ENCODE data around the gene PRR15L. TPM values are rescaled to one million over a fixed set of nuclear protein-coding genes. Genes with fewer than 3 reads are reported as not detected.

The PRR15L gene
- polyA plus RNA-seq, 3 donors: 18.0 to 20.6 (median 18.2) TPM

GRCh38 chr17:47918991-47919390 lies 38.7 kb downstream of the PRR15L start:
- no peak for DNase-seq (ENCODE audit: extremely low read depth in 1 of 11, low read depth in 9 of 11, low spot score in 4 of 11)

DNA sequence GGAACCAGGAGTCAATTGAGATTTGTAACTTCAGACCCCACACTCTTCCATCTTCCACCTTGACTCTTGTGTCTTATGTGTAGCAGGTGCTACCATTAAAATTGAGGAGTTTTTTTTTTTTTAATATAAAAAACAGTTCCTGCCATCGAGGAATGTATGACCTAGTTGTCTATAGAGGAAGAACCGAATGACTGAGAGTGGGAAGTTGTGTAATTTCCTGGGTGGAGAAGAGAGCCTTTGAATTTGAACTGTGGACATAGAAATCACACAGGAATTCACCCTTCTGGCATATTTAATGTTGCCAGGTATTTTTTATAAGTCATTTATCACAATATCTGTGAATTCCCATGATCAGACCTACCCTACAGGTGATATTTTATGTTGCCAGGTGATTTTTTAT lies 39.7 kb downstream of the PRR15L start:
- DNase-seq (ENCODE audit: extremely low read depth in 1 of 11, low read depth in 9 of 11, low spot score in 4 of 11): no peak

- DNase-seq (ENCODE audit: extremely low read depth in 1 of 11, low read depth in 9 of 11, low spot score in 4 of 11): no peak
Observed at GRCh38 chr17:47917581-47917980, 40.1 kb downstream of the PRR15L start.

GRCh38 chr17:47916489-47917208 lies 41.0 kb downstream of the PRR15L start:
- no peak for DNase-seq (ENCODE audit: extremely low read depth in 1 of 11, low read depth in 9 of 11, low spot score in 4 of 11)

DNA sequence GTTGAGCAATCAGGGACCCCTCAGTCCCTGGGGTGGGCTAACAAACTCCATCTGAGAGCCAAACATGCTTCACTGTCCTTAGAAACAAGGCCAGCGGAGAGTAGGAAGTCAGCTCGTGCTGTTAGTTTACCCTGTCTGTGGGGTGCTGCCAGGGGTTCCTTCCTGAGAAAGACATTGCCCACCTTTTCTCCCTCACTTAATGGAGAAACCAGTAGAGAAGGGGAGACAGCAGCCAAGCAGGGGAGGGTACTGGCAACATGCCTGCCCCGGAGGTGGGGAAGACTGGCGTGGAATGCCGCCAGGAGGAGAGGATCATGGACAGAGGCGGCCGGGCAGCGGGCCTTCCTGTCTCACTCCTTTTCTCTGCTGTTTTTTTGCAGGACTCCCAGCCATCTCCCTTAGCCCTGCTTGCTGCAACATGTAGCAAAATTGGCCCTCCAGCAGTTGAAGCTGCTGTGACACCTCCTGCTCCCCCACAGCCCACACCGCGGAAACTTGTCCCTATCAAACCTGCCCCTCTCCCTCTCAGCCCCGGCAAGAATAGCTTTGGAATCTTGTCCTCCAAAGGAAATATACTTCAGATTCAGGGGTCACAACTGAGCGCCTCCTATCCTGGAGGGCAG lies 41.8 kb downstream of the PRR15L start:
- no peak for DNase-seq (ENCODE audit: extremely low read depth in 1 of 11, low read depth in 9 of 11, low spot score in 4 of 11)

DNA sequence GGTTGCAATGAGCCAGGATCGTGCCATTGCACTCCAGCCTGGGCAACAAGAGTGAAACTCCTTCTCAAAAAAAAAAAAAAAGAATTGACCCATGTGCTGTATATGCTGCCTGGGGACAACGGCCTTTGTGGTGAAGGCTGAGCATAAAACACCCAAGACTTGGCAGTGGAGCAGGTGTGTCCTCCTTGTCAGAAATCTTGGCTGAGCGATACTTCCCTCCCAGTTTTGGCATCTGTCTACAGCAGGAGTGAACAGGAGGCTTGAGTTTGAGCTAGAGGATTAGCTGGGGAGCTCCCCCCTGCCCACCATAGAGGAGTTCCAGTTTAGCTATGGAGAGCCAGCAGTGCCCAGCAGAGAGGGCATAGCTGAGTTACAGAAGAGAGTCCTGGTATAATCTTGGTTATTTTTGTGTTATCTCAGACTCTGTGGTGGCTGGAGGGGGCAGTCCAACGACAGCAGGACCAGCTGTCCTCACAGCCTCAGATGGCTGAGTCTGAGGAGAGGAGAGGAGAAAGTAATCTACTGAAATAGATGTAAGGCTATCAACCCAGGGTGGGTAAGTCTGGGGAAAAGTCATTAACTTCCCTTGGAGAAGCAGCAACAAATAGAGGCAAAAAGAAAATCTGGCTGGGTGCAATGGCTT lies 43.3 kb downstream of the PRR15L start:
- no peak for DNase-seq (ENCODE audit: extremely low read depth in 1 of 11, low read depth in 9 of 11, low spot score in 4 of 11)

GRCh38 chr17:47913050-47913449 lies 44.6 kb downstream of the PRR15L start:
- DNase-seq (ENCODE audit: extremely low read depth in 1 of 11, low read depth in 9 of 11, low spot score in 4 of 11): no peak

GRCh38 chr17:47907932-47908562 lies 49.6 kb downstream of the PRR15L start:
- DNase-seq (ENCODE audit: extremely low read depth in 1 of 11, low read depth in 9 of 11, low spot score in 4 of 11): no peak

DNA sequence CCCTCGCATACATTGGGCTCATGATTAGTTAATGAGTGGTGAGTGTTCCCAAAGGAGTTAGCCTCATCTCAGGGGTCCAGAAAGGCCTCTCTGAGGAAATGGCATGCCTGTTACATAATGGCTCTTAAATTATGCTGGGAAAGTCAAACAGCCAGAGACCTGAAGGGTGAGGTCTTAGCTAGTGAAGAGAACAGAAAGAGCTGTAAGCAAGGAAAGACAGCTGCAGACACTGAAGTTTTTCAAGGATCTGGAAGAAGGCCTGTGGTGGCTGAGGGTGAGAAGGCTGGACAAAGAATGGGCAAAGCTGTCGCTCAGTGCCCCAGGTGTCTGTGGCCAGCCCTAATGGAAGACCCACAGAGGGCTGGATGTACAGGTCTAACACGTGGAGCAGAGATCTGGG lies 51.2 kb downstream of the PRR15L start:
- no peak for DNase-seq (ENCODE audit: extremely low read depth in 1 of 11, low read depth in 9 of 11, low spot score in 4 of 11)

DNA sequence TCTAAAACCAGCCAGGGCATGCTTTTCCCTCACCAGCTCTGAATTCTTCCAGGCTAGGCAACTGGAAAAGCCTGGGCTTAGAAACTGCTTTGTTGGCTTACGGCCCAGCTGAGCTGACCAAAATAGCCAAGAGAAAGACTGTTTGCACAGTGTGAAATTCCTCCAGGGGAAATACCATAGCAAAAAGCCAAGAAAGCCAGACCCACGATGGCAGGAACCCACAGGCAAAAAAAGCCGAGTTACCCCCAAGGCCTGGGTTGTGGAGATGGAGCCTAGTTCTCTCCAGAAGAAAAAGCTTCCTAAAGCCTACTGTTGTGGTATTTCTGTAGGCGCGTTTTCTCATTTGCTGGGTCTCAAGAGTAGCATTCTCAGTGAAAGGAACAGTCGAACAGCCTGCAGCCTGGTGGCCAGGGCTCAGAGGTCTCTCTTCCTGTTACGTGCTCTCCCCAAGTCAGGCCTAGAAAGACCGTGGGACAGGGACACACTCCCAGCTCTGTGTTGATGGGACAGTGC lies 52.4 kb downstream of the PRR15L start:
- no peak for DNase-seq (ENCODE audit: extremely low read depth in 1 of 11, low read depth in 9 of 11, low spot score in 4 of 11)

DNA sequence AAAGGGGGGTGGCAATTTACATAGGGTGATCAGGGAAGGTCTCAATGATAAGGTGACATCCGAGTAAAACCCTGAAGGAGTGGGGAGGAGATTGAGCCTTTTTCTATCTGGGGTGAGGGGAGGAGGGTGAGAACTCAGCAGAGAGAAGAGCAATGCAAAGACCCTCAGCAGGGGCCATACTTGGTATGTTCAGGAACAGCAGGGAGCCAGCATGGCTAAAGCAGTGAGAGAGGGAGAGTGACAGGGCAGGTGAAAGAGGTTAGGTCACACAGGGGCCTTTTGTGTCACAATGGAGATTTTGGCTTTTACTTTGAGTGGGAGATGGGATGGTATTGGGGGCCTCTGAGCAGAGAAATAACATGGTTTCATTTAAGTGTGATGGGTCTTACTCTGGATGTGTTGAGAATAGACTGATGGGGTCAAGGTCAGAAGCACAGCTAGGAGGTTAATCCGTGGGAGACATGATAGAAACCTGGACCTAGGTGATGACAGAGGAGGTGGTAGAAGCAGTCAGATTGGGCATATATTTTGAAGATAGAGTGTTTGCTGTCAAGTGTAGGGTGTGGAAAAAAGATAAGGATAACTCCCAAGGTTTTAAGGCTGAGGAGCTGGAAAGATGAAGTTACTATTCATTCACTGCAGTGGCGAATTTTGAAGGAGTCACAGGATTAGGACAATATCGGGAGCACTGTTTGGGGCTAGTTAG lies 55.5 kb downstream of the PRR15L start:
- DNase-seq (ENCODE audit: extremely low read depth in 1 of 11, low read depth in 9 of 11, low spot score in 4 of 11): no peak

Other genes starting within 250 kb of the PRR15L start
- gene TBX21, start 224.6 kb downstream of the PRR15L start, polyA plus RNA-seq (ENCODE audit: insufficient read length in 3 of 3): under 1 TPM; 0.07 to 0.20 (median 0.12) TPM
- 10 to 100 TPM; 12.5 to 18.6 (median 13.4) TPM for gene OSBPL7, start 136.1 kb downstream of the PRR15L start, polyA plus RNA-seq (ENCODE audit: insufficient read length in 3 of 3)
- 10 to 100 TPM; 54.0 to 58.9 (median 58.4) TPM for gene MRPL10, start 126.3 kb downstream of the PRR15L start, polyA plus RNA-seq (ENCODE audit: insufficient read length in 3 of 3)
- gene LRRC46, start 126.2 kb downstream of the PRR15L start, polyA plus RNA-seq (ENCODE audit: insufficient read length in 3 of 3): 1 to 10 TPM; 2.5 to 3.6 (median 3.4) TPM
- gene SCRN2, start 116.6 kb downstream of the PRR15L start, polyA plus RNA-seq (ENCODE audit: insufficient read length in 3 of 3): 10 to 100 TPM; 53.5 to 76.2 (median 54.9) TPM
- 1 to 10 TPM; 2.7 to 4.1 (median 3.9) TPM for gene SP6, start 106.7 kb downstream of the PRR15L start, polyA plus RNA-seq (ENCODE audit: insufficient read length in 3 of 3)
- gene SP2, start 61.6 kb downstream of the PRR15L start, polyA plus RNA-seq (ENCODE audit: insufficient read length in 3 of 3): 10 to 100 TPM; 22.4 to 23.8 (median 22.6) TPM
- 10 to 100 TPM; 20.6 to 23.4 (median 21.7) TPM for gene PNPO, start 16.3 kb downstream of the PRR15L start, polyA plus RNA-seq (ENCODE audit: insufficient read length in 3 of 3)
- gene CDK5RAP3, start 13.2 kb upstream of the PRR15L start, polyA plus RNA-seq (ENCODE audit: insufficient read length in 3 of 3): 100 to 1,000 TPM; 164 to 186 (median 167) TPM
- gene COPZ2, start 79.9 kb upstream of the PRR15L start, polyA plus RNA-seq (ENCODE audit: insufficient read length in 3 of 3): 10 to 100 TPM; 15.8 to 20.3 (median 19.0) TPM
- gene NFE2L1, start 90.5 kb upstream of the PRR15L start, polyA plus RNA-seq (ENCODE audit: insufficient read length in 3 of 3): 100 to 1,000 TPM; 232 to 245 (median 232) TPM
- 100 to 1,000 TPM; 166 to 209 (median 197) TPM for gene CBX1, start 143.6 kb upstream of the PRR15L start, polyA plus RNA-seq (ENCODE audit: insufficient read length in 3 of 3)
- 10 to 100 TPM; 16.7 to 19.3 (median 19.2) TPM for gene SNX11, start 149.9 kb upstream of the PRR15L start, polyA plus RNA-seq (ENCODE audit: insufficient read length in 3 of 3)